Hepatocyte (in vitro differentiated cells): ENCODE results near the gene KRTAP2-1.

Experiments used
- EZH2 ChIP-seq: fragments of 200-600 bp; sonication (generic); IDR thresholded peaks from 2 replicates; pipeline ENCODE4 v1.6.1; 2016; ENCODE audit warnings: antibody characterized with exemption, mild to moderate bottlenecking, borderline replicate concordance
- EZH2phosphoT487 ChIP-seq: fragments of 200-600 bp; sonication (generic); IDR thresholded peaks from one replicate; pipeline ENCODE4 v1.6.1; 2018; ENCODE audit warnings: antibody characterized with exemption, mild to moderate bottlenecking, low read depth, moderate library complexity; ENCODE audit not compliant: unreplicated experiment, severe bottlenecking
- TF ChIP-seq, protein P1 (sequence below): fragments of 200-600 bp; sonication (generic); IDR thresholded peaks from 2 replicates; pipeline ENCODE4 v1.5.1; 2016; ENCODE audit warnings: antibody characterized with exemption, mild to moderate bottlenecking; ENCODE audit not compliant: poor library complexity

GRCh38 chr17:41029633-41030245, 17.4 kb downstream of the KRTAP2-1 start, which contains the start of gene KRTAP1-4:
- TF ChIP-seq, protein P1, sequence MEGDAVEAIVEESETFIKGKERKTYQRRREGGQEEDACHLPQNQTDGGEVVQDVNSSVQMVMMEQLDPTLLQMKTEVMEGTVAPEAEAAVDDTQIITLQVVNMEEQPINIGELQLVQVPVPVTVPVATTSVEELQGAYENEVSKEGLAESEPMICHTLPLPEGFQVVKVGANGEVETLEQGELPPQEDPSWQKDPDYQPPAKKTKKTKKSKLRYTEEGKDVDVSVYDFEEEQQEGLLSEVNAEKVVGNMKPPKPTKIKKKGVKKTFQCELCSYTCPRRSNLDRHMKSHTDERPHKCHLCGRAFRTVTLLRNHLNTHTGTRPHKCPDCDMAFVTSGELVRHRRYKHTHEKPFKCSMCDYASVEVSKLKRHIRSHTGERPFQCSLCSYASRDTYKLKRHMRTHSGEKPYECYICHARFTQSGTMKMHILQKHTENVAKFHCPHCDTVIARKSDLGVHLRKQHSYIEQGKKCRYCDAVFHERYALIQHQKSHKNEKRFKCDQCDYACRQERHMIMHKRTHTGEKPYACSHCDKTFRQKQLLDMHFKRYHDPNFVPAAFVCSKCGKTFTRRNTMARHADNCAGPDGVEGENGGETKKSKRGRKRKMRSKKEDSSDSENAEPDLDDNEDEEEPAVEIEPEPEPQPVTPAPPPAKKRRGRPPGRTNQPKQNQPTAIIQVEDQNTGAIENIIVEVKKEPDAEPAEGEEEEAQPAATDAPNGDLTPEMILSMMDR = no peak
- TF ChIP-seq EZH2phosphoT487 = no peak
- no peak for TF ChIP-seq EZH2
